Neutrophil (primary cell): ENCODE data around the gene UROC1.

Experiments
- H3K27ac ChIP-seq: fragments of 200-600 bp; sonication (generic); 2 replicates; pipeline ENCODE4 v1.5.1; 2016; ENCODE audit warnings: mild to moderate bottlenecking, moderate library complexity
- H3K27me3 ChIP-seq: fragments of 200-600 bp; sonication (generic); 2 replicates; pipeline ENCODE4 v1.6.0; 2016; ENCODE audit warnings: mild to moderate bottlenecking
- H3K36me3 ChIP-seq: fragments of 200-600 bp; sonication (generic); 2 replicates; pipeline ENCODE4 v1.5.1; 2017
- H3K4me1 ChIP-seq, 2 experiments: fragments of 200-600 bp in 1 of 2; sonication (generic) in 1 of 2; 1 replicate in 1 of 2; 2 replicates in 1 of 2; pipeline versions ENCODE4 v1.5.1 to v1.6.1; 2013 to 2016; ENCODE audit warnings: low read depth in 1 of 2, low read length in 1 of 2, mild to moderate bottlenecking in 1 of 2, moderate library complexity in 1 of 2; ENCODE audit not compliant: control insufficient read depth in 1 of 2, insufficient read depth in 1 of 2
- H3K4me3 ChIP-seq, 2 experiments: fragments of 200-600 bp in 1 of 2; sonication (generic) in 1 of 2; 1 replicate in 1 of 2; 2 replicates in 1 of 2; pipeline ENCODE4 v1.5.1; 2013 to 2016; ENCODE audit warnings: low read depth in 1 of 2, low read length in 1 of 2, mild to moderate bottlenecking in 1 of 2, moderate library complexity in 1 of 2
- H3K9me3 ChIP-seq: fragments of 200-600 bp; sonication (generic); 2 replicates; pipeline ENCODE4 v1.5.1; 2016
- TF ChIP-seq, protein P1 (sequence below): fragments of 200-600 bp; sonication (generic); IDR thresholded peaks from 2 replicates; pipeline ENCODE4 v1.5.1; 2016; ENCODE audit warnings: antibody characterized with exemption

UROC1 gene

DNA sequence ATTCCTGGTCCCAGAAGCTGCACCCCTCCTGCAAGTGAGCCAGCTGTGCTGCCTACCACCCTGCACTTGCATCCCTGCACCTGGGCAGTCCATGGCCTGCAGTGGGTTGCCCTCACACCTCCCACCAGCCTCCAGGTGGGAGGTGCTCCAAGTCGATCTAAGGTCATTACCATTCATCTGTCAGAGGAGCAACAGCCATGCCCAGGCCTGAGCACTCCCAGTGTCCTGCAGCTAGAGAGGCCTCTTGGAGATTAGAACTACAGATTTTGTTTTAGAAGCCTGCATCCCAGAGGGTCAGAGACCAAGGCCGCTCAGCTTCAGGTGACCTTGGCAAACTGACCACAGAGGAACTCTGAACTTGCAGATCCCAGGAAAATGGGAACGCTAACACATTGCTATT, 32.9 kb downstream of the UROC1 start:
- TF ChIP-seq, protein P1, sequence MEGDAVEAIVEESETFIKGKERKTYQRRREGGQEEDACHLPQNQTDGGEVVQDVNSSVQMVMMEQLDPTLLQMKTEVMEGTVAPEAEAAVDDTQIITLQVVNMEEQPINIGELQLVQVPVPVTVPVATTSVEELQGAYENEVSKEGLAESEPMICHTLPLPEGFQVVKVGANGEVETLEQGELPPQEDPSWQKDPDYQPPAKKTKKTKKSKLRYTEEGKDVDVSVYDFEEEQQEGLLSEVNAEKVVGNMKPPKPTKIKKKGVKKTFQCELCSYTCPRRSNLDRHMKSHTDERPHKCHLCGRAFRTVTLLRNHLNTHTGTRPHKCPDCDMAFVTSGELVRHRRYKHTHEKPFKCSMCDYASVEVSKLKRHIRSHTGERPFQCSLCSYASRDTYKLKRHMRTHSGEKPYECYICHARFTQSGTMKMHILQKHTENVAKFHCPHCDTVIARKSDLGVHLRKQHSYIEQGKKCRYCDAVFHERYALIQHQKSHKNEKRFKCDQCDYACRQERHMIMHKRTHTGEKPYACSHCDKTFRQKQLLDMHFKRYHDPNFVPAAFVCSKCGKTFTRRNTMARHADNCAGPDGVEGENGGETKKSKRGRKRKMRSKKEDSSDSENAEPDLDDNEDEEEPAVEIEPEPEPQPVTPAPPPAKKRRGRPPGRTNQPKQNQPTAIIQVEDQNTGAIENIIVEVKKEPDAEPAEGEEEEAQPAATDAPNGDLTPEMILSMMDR, result no peak
- Histone ChIP-seq H3K36me3 (no peaks in the 10 kb centered on the region), H3K4me3 (no peak overlapping the region), H3K4me1 (peaks cover 64 to 65% of the 10 kb centered on the region in 2 experiments), H3K27me3 (no peaks in the 10 kb centered on the region), H3K27ac (peak overlapping the region; percentile 57), H3K9me3 (no peaks in the 10 kb centered on the region)

DNA sequence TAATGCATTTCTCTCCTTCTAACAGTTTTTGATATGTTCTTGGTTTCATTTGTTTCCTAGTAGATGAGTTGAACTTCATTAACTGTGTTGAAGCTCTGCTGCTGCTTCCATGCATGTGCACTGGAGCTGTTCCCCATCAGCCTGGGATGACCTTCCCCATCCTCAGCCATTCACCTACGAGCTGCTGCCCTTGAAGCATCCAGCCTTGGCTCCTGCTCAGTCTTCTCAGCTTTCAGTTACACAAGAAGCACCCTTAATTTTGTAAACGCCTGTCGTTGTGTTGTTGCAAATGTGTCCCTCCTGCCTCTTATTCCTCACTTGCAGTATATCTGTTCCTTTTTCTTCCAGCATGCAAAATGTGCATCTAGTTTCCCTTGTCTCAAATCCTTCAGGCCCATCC, 33.4 kb downstream of the UROC1 start:
- Histone ChIP-seq H3K4me3 (no peak overlapping the region), H3K9me3 (no peaks in the 10 kb centered on the region), H3K27me3 (no peaks in the 10 kb centered on the region), H3K27ac (peak overlapping the region; percentile 57), H3K36me3 (no peaks in the 10 kb centered on the region), H3K4me1 (peaks cover 58 to 60% of the 10 kb centered on the region in 2 experiments)
- TF ChIP-seq, protein P1, result no peak

DNA sequence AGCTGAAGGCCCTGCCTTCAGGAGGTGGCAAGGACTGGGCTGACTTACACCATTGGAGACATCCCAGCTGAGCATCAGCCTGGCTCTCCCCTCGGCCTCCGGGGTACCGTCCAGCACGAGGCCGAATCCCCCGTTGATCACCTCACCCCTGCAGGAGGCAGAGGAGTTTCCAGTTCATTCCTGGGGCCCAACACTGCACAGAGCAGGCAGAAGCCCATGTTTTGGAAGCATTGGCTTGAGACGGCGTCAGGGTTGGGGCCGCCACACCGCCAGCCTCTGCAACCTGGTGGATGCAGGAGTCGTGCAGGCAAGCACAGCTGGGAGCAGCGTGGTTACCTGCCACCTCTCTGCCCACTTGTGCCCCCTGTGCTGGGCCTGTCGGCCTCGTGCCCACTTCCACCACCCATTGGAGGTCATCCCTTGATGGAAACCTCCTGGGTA, 34.2 kb downstream of the UROC1 start:
- no peaks in the 10 kb centered on the region for H3K36me3 ChIP-seq
- H3K27me3 ChIP-seq, result no peaks in the 10 kb centered on the region
- H3K4me1 ChIP-seq, result peaks cover 50 to 52% of the 10 kb centered on the region in 2 experiments

DNA sequence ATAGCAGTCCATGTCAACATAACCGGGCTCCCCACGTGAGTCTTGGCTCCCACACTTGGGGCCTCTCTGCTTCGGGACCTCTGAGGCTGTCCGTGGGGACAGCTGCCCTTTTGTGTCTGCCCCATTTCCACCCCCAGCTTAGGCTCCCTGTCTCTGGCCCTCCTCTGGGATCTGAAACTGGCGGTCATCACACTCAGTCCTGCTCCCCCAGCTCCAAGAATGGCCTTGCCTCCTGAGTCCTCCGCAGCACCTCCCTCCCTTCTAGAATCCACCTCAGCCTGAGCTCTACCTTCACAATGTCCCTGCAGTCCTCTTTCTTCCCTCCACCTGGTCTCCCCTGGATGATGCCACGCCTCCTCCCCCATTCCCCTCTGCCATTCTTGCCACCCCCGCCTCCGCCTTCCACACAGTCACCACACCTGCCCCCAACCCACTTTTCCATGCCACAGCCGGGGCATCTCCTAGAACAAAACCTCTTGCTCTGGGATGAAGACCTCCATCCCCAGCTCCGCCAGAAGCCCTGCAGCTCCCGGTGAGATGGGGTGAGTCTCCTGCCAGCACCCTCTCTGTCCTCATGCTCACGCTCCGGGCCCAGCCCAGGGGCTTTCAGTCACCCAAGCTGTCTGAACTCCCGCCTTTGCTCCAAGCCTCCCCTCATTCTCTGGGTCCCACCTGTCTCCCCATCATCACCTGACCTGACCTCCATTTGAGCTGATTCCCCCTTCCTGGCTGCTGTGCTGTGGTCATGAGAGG, 34.9 kb downstream of the UROC1 start:
- no peak overlapping the region for H3K27ac ChIP-seq
- no peaks in the 10 kb centered on the region for H3K9me3 ChIP-seq
- no peak overlapping the region for H3K4me3 ChIP-seq
- TF ChIP-seq, protein P1, result no peak
- no peaks in the 10 kb centered on the region for H3K27me3 ChIP-seq
- H3K4me1 ChIP-seq, result peaks cover 44 to 45% of the 10 kb centered on the region in 2 experiments
- no peaks in the 10 kb centered on the region for H3K36me3 ChIP-seq

More for the DNA sequence above, 34.2 kb downstream of the UROC1 start:
- TF ChIP-seq, protein P1, result no peak
- Histone ChIP-seq H3K9me3 (no peaks in the 10 kb centered on the region), H3K4me3 (no peak overlapping the region), H3K27ac (peak overlapping the region; percentile 57)

DNA sequence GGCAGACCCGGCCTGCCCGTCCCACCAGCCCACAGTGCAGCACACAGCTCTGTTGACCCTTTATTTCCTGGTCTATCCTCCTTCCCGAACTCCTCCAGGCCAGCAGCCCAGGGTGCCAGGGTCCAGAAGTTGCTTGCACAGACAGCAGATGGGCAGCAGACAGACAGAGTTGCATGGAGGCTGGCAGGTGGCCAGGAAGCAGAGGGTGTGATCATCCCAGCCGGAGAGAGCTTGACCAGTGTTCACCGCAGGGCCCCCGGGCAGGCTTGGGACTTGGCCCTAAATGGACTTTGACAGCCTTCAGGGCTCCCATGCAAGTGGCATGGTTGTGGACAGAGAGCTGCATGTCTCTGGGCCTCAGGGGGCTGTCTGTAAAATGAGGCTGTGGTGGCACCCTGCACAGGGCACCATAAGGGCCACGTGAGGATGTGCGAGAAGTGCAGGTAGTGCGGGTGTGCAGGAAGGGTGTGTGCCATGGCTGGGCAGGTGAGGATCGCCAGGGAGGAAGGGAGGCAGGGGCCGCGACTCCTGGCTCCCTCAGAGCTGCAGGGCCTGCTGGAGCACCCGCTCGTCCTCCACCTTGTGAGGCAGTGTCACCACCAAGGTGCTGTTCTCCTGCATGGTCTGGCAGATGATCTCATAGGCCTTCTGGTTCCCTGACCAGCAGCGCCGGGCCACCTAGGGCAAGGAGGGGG, 35.6 kb downstream of the UROC1 start:
- H3K36me3 ChIP-seq, result no peaks in the 10 kb centered on the region
- H3K9me3 ChIP-seq, result no peaks in the 10 kb centered on the region
- peaks cover 36 to 41% of the 10 kb centered on the region in 2 experiments for H3K4me1 ChIP-seq
- no peak overlapping the region for H3K4me3 ChIP-seq
- H3K27ac ChIP-seq, result no peak overlapping the region
- TF ChIP-seq, protein P1, result no peak
- no peaks in the 10 kb centered on the region for H3K27me3 ChIP-seq
